Smooth muscle cell (in vitro differentiated cells): ENCODE measurements around the gene ADGRF5. TPM values are rescaled to one million over a fixed set of nuclear protein-coding genes. Genes with fewer than 3 reads are reported as not detected.

Experiments
- DNase-seq: peaks from one replicate; lab custom pipeline; 2025; ENCODE audit not compliant: unreplicated experiment; lab: John Stamatoyannopoulos, UW
- H2AFZ ChIP-seq: fragments of 200-600 bp; sonication (generic); 2 replicates; pipeline ENCODE4 v1.6.0; 2016; ENCODE audit warnings: antibody characterized with exemption, low read depth, mild to moderate bottlenecking
- H3F3A ChIP-seq: fragments of 200-600 bp; sonication (generic); 2 replicates; pipeline ENCODE4 v1.6.0; 2017; ENCODE audit warnings: antibody characterized with exemption, low read depth
- H3K27ac ChIP-seq: fragments of 200-600 bp; sonication (generic); 2 replicates; pipeline ENCODE4 v1.5.1; 2016; ENCODE audit warnings: low read depth, mild to moderate bottlenecking
- H3K27me3 ChIP-seq: fragments of 200-600 bp; sonication (generic); 2 replicates; pipeline ENCODE4 v1.6.1; 2016; ENCODE audit warnings: low read depth, mild to moderate bottlenecking
- H3K36me3 ChIP-seq: fragments of 200-600 bp; sonication (generic); 2 replicates; pipeline ENCODE4 v1.5.1; 2016; ENCODE audit warnings: low read depth
- H3K4me1 ChIP-seq: fragments of 200-600 bp; sonication (generic); 2 replicates; pipeline ENCODE4 v1.5.1; 2016; ENCODE audit warnings: low read depth
- H3K4me2 ChIP-seq: fragments of 200-600 bp; sonication (generic); 2 replicates; pipeline ENCODE4 v1.6.0; 2016; ENCODE audit warnings: mild to moderate bottlenecking
- H3K4me3 ChIP-seq: fragments of 200-600 bp; sonication (generic); 2 replicates; pipeline ENCODE4 v1.5.1; 2016; ENCODE audit warnings: mild to moderate bottlenecking
- H3K79me2 ChIP-seq: fragments of 200-600 bp; sonication (generic); 2 replicates; pipeline ENCODE4 v1.6.0; 2016; ENCODE audit warnings: low read depth, mild to moderate bottlenecking
- H3K9ac ChIP-seq: fragments of 200-600 bp; sonication (generic); 2 replicates; pipeline ENCODE4 v1.6.0; 2016; ENCODE audit warnings: low read depth
- H3K9me3 ChIP-seq: fragments of 200-600 bp; sonication (generic); replicated peaks from 2 replicates; pipeline ENCODE4 v1.5.1; 2016; ENCODE audit warnings: low read depth
- H4K20me1 ChIP-seq: fragments of 200-600 bp; sonication (generic); 2 replicates; pipeline ENCODE4 v1.6.0; 2016; ENCODE audit warnings: low read depth
- WGBS: methylation state at CpG from one replicate; pipeline ENCODE4 v1.1.7; 2016; ENCODE audit warnings: low lambda C conversion rate; 5-methylcytosine and 5-hydroxymethylcytosine counted together
- polyA plus RNA-seq: library from polyadenylated mRNA; unstranded; fragments of >200 nt; fragmentation: Nextera tagmentation; extraction: Ambion mirVana; gene quantifications from 2 replicates; pipeline ENCODE4 v1.2.1, GENCODE V29; 2016
- total RNA-seq: library from RNA; depleted of rRNA; stranded (reverse); fragments of >200 nt; gene quantifications from 2 replicates; pipeline ENCODE4 v1.2.3, GENCODE V29; 2014
- TF ChIP-seq, protein P1 (sequence below): fragments of 200-600 bp; sonication (generic); IDR thresholded peaks from 2 replicates; pipeline ENCODE4 v1.5.1; 2017; ENCODE audit warnings: borderline replicate concordance, mild to moderate bottlenecking, antibody characterized with exemption; ENCODE audit not compliant: insufficient read depth, poor library complexity, severe bottlenecking

The ADGRF5 gene
- total and polyA plus RNA-seq, 2 experiments from 2014 or later, result 0.13 TPM; not detected in 1

GRCh38 chr6:46899659-46900058 lies 22.1 kb downstream of the ADGRF5 start:
- Histone ChIP-seq H4K20me1 (no peaks in the 10 kb centered on the region), H3K4me3 (no peak overlapping the region), H3K9me3 (no peaks in the 10 kb centered on the region), H3K9ac (no peak overlapping the region), H3K79me2 (no peaks in the 10 kb centered on the region), H3K27ac (no peak overlapping the region), H3F3A (no peaks in the 10 kb centered on the region), H3K27me3 (peaks cover 5% of the 10 kb centered on the region), H2AFZ (no peak overlapping the region), H3K4me1 (no peaks in the 10 kb centered on the region), H3K4me2 (no peak overlapping the region), H3K36me3 (no peaks in the 10 kb centered on the region)
- DNase-seq, result no peak
- TF ChIP-seq, protein P1, sequence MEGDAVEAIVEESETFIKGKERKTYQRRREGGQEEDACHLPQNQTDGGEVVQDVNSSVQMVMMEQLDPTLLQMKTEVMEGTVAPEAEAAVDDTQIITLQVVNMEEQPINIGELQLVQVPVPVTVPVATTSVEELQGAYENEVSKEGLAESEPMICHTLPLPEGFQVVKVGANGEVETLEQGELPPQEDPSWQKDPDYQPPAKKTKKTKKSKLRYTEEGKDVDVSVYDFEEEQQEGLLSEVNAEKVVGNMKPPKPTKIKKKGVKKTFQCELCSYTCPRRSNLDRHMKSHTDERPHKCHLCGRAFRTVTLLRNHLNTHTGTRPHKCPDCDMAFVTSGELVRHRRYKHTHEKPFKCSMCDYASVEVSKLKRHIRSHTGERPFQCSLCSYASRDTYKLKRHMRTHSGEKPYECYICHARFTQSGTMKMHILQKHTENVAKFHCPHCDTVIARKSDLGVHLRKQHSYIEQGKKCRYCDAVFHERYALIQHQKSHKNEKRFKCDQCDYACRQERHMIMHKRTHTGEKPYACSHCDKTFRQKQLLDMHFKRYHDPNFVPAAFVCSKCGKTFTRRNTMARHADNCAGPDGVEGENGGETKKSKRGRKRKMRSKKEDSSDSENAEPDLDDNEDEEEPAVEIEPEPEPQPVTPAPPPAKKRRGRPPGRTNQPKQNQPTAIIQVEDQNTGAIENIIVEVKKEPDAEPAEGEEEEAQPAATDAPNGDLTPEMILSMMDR, result no peak
- WGBS, result 70% methylated on average over 4 of the region's 4 CpGs

- Histone ChIP-seq H3K4me1 (no peaks in the 10 kb centered on the region), H3K9ac (no peak overlapping the region), H3K27ac (no peak overlapping the region), H3K27me3 (peaks cover 5% of the 10 kb centered on the region), H3K4me2 (no peak overlapping the region), H2AFZ (no peak overlapping the region), H3K79me2 (no peaks in the 10 kb centered on the region), H3K36me3 (no peaks in the 10 kb centered on the region), H3K4me3 (no peak overlapping the region), H3K9me3 (no peaks in the 10 kb centered on the region), H3F3A (no peaks in the 10 kb centered on the region), H4K20me1 (no peaks in the 10 kb centered on the region)
- TF ChIP-seq, protein P1, result no peak
- DNase-seq, result no peak
- 7% methylated on average over 2 of the region's 2 CpGs for WGBS
Observed at GRCh38 chr6:46898006-46898405, 23.7 kb downstream of the ADGRF5 start.

GRCh38 chr6:46896871-46897270 lies 24.9 kb downstream of the ADGRF5 start:
- H4K20me1 ChIP-seq, result no peaks in the 10 kb centered on the region
- peaks cover 5% of the 10 kb centered on the region for H3K27me3 ChIP-seq
- H3K9me3 ChIP-seq, result no peaks in the 10 kb centered on the region
- no peaks in the 10 kb centered on the region for H3F3A ChIP-seq
- H2AFZ ChIP-seq, result no peak overlapping the region
- H3K4me2 ChIP-seq, result no peak overlapping the region
- H3K36me3 ChIP-seq, result no peaks in the 10 kb centered on the region
- TF ChIP-seq, protein P1, result no peak
- H3K27ac ChIP-seq, result no peak overlapping the region
- no peak overlapping the region for H3K9ac ChIP-seq
- no peaks in the 10 kb centered on the region for H3K79me2 ChIP-seq
- DNase-seq, result no peak
- no peak overlapping the region for H3K4me3 ChIP-seq
- H3K4me1 ChIP-seq, result no peaks in the 10 kb centered on the region

DNA sequence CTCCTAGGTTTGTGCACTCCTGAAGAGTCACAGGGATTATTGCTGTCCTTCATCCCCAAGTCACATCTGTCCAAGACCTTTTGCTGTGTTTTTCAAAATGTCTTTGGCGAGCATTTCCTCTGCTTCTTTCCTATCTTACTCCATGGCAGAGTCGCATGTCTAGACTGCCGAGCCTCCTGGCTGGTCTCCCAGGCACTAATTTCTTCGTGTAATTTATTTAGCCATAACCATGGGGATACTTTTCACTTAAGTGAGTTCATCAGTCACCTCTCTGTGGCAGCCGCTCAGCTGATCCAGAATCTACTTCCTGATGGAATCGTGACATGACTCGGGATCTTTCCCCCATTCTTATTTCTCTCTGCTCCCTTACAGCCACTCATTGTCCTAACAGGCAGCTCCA lies 25.8 kb downstream of the ADGRF5 start:
- Histone ChIP-seq H3K9me3 (no peaks in the 10 kb centered on the region), H3K27ac (no peak overlapping the region), H3K9ac (no peak overlapping the region), H3F3A (no peaks in the 10 kb centered on the region), H3K36me3 (no peaks in the 10 kb centered on the region), H3K4me1 (no peaks in the 10 kb centered on the region), H2AFZ (no peak overlapping the region), H3K27me3 (no peaks in the 10 kb centered on the region), H4K20me1 (no peaks in the 10 kb centered on the region), H3K4me2 (no peak overlapping the region), H3K79me2 (no peaks in the 10 kb centered on the region), H3K4me3 (no peak overlapping the region)
- TF ChIP-seq, protein P1, result no peak
- 88% methylated on average over 7 of the region's 7 CpGs for WGBS
- no peak for DNase-seq
